ENCODE results near the gene ZMYND12.
A peak's percentile ranks its signal among the peaks of the same experiment; 100 is the strongest.
"Not testable (repeated sequence)": the region's sequence is repeated elsewhere in the genome, so short reads cannot be mapped to it uniquely, and the experiment has no call there.

Gene ZMYND12

GRCh38 chr1:42456010-42456753 is at the start of gene ZMYND12, which contains the start of gene PPCS:
TSS of gene ZMYND12 (minus strand) at chr1:42456022. CDS start at chr1:42455997, 25 bp downstream.
TSS of gene PPCS (plus strand) at chr1:42456543. CDS start at chr1:42456566, 23 bp downstream.
- no peaks in the 10 kb centered on the region for H3K9me3 ChIP-seq (ENCODE audit: control insufficient read depth, insufficient read depth, low read length)
- no peak for DNase-seq (ENCODE audit: low read depth, low spot score)
- WGBS (ENCODE audit: insufficient coverage, insufficient read length): no CpG with 5 or more reads among the region's 66 CpGs

GRCh38 chr1:42504535-42505128 is 48.8 kb upstream of the ZMYND12 start:
- no peaks in the 10 kb centered on the region for H3K27me3 ChIP-seq (ENCODE audit: control insufficient read depth, insufficient read depth, low read length)
- no peaks in the 10 kb centered on the region for H3K36me3 ChIP-seq (ENCODE audit: control insufficient read depth, insufficient read depth, low read length)
- H3K27ac ChIP-seq (ENCODE audit: low read length): no peak overlapping the region
- no peak for DNase-seq (ENCODE audit: low read depth, low spot score)
- H3K9me3 ChIP-seq (ENCODE audit: control insufficient read depth, insufficient read depth, low read length): peaks cover 4% of the 10 kb centered on the region
- no peaks in the 10 kb centered on the region for H3K4me1 ChIP-seq (ENCODE audit: control insufficient read depth, insufficient read depth, low read length)
- no peak overlapping the region for H3K4me3 ChIP-seq (ENCODE audit: low read length)
- WGBS (ENCODE audit: insufficient coverage, insufficient read length): no CpG with 5 or more reads among the region's 2 CpGs

More at GRCh38 chr1:42456010-42456753, at the start of gene ZMYND12, which contains the start of gene PPCS:
- Histone ChIP-seq H3K27ac (ENCODE audit: low read length) (no peak within 1 kb of the TSS), H3K4me3 (ENCODE audit: low read length) (peak within 1 kb of the TSS; percentile 69), H3K36me3 (ENCODE audit: control insufficient read depth, insufficient read depth, low read length) (no peaks in the 10 kb centered on the region), H3K27me3 (ENCODE audit: control insufficient read depth, insufficient read depth, low read length) (no peaks in the 10 kb centered on the region), H3K4me1 (ENCODE audit: control insufficient read depth, insufficient read depth, low read length) (no peaks in the 10 kb centered on the region)

GRCh38 chr1:42502031-42502430 is 46.2 kb upstream of the ZMYND12 start:
- H3K4me3 ChIP-seq (ENCODE audit: low read length); H3K27me3 ChIP-seq (ENCODE audit: control insufficient read depth, insufficient read depth, low read length); H3K9me3 ChIP-seq (ENCODE audit: control insufficient read depth, insufficient read depth, low read length); H3K27ac ChIP-seq (ENCODE audit: low read length); H3K4me1 ChIP-seq (ENCODE audit: control insufficient read depth, insufficient read depth, low read length); DNase-seq (ENCODE audit: low read depth, low spot score); H3K36me3 ChIP-seq (ENCODE audit: control insufficient read depth, insufficient read depth, low read length): not testable (repeated sequence)
- WGBS (ENCODE audit: insufficient coverage, insufficient read length): no CpG with 5 or more reads among the region's 11 CpGs

- no peaks in the 10 kb centered on the region for H3K4me1 ChIP-seq (ENCODE audit: control insufficient read depth, insufficient read depth, low read length)
- no peak overlapping the region for H3K27ac ChIP-seq (ENCODE audit: low read length)
- H3K27me3 ChIP-seq (ENCODE audit: control insufficient read depth, insufficient read depth, low read length): no peaks in the 10 kb centered on the region
- no peaks in the 10 kb centered on the region for H3K9me3 ChIP-seq (ENCODE audit: control insufficient read depth, insufficient read depth, low read length)
- H3K36me3 ChIP-seq (ENCODE audit: control insufficient read depth, insufficient read depth, low read length): no peaks in the 10 kb centered on the region
- no peak overlapping the region for H3K4me3 ChIP-seq (ENCODE audit: low read length)
- DNase-seq (ENCODE audit: low read depth, low spot score): no peak
- no CpG with 5 or more reads among the region's 3 CpGs for WGBS (ENCODE audit: insufficient coverage, insufficient read length)
These were observed 34.4 kb upstream of the ZMYND12 start for GRCh38 chr1:42490237-42490636.

GRCh38 chr1:42484382-42484781 is 28.6 kb upstream of the ZMYND12 start:
- no CpG with 5 or more reads among the region's 2 CpGs for WGBS (ENCODE audit: insufficient coverage, insufficient read length)
- no peaks in the 10 kb centered on the region for H3K9me3 ChIP-seq (ENCODE audit: control insufficient read depth, insufficient read depth, low read length)
- H3K27ac ChIP-seq (ENCODE audit: low read length): no peak overlapping the region
- no peak overlapping the region for H3K4me3 ChIP-seq (ENCODE audit: low read length)
- H3K27me3 ChIP-seq (ENCODE audit: control insufficient read depth, insufficient read depth, low read length): no peaks in the 10 kb centered on the region
- no peaks in the 10 kb centered on the region for H3K36me3 ChIP-seq (ENCODE audit: control insufficient read depth, insufficient read depth, low read length)
- no peak for DNase-seq (ENCODE audit: low read depth, low spot score)
- no peaks in the 10 kb centered on the region for H3K4me1 ChIP-seq (ENCODE audit: control insufficient read depth, insufficient read depth, low read length)

GRCh38 chr1:42482635-42483153 is 26.9 kb upstream of the ZMYND12 start:
- Histone ChIP-seq H3K9me3 (ENCODE audit: control insufficient read depth, insufficient read depth, low read length) (no peaks in the 10 kb centered on the region), H3K36me3 (ENCODE audit: control insufficient read depth, insufficient read depth, low read length) (no peaks in the 10 kb centered on the region), H3K4me1 (ENCODE audit: control insufficient read depth, insufficient read depth, low read length) (no peaks in the 10 kb centered on the region), H3K27ac (ENCODE audit: low read length) (no peak overlapping the region), H3K27me3 (ENCODE audit: control insufficient read depth, insufficient read depth, low read length) (no peaks in the 10 kb centered on the region), H3K4me3 (ENCODE audit: low read length) (no peak overlapping the region)
- DNase-seq (ENCODE audit: low read depth, low spot score): no peak
- WGBS (ENCODE audit: insufficient coverage, insufficient read length): no CpG with 5 or more reads among the region's 2 CpGs

GRCh38 chr1:42480921-42481320 is 25.1 kb upstream of the ZMYND12 start:
- no peak overlapping the region for H3K4me3 ChIP-seq (ENCODE audit: low read length)
- no peaks in the 10 kb centered on the region for H3K36me3 ChIP-seq (ENCODE audit: control insufficient read depth, insufficient read depth, low read length)
- H3K9me3 ChIP-seq (ENCODE audit: control insufficient read depth, insufficient read depth, low read length): no peaks in the 10 kb centered on the region
- no CpG with 5 or more reads among the region's 1 CpG for WGBS (ENCODE audit: insufficient coverage, insufficient read length)
- no peaks in the 10 kb centered on the region for H3K27me3 ChIP-seq (ENCODE audit: control insufficient read depth, insufficient read depth, low read length)
- no peaks in the 10 kb centered on the region for H3K4me1 ChIP-seq (ENCODE audit: control insufficient read depth, insufficient read depth, low read length)
- no peak for DNase-seq (ENCODE audit: low read depth, low spot score)
- no peak overlapping the region for H3K27ac ChIP-seq (ENCODE audit: low read length)

GRCh38 chr1:42479621-42480020 is 23.8 kb upstream of the ZMYND12 start:
- Histone ChIP-seq H3K4me1 (ENCODE audit: control insufficient read depth, insufficient read depth, low read length) (no peaks in the 10 kb centered on the region), H3K36me3 (ENCODE audit: control insufficient read depth, insufficient read depth, low read length) (no peaks in the 10 kb centered on the region), H3K9me3 (ENCODE audit: control insufficient read depth, insufficient read depth, low read length) (no peaks in the 10 kb centered on the region), H3K27ac (ENCODE audit: low read length) (no peak overlapping the region), H3K4me3 (ENCODE audit: low read length) (no peak overlapping the region), H3K27me3 (ENCODE audit: control insufficient read depth, insufficient read depth, low read length) (no peaks in the 10 kb centered on the region)
- no CpG with 5 or more reads among the region's 4 CpGs for WGBS (ENCODE audit: insufficient coverage, insufficient read length)
- no peak for DNase-seq (ENCODE audit: low read depth, low spot score)

- Histone ChIP-seq H3K4me3 (ENCODE audit: low read length) (no peak overlapping the region), H3K27me3 (ENCODE audit: control insufficient read depth, insufficient read depth, low read length) (no peaks in the 10 kb centered on the region), H3K36me3 (ENCODE audit: control insufficient read depth, insufficient read depth, low read length) (no peaks in the 10 kb centered on the region), H3K27ac (ENCODE audit: low read length) (no peak overlapping the region), H3K9me3 (ENCODE audit: control insufficient read depth, insufficient read depth, low read length) (no peaks in the 10 kb centered on the region), H3K4me1 (ENCODE audit: control insufficient read depth, insufficient read depth, low read length) (no peaks in the 10 kb centered on the region)
- no peak for DNase-seq (ENCODE audit: low read depth, low spot score)
- WGBS (ENCODE audit: insufficient coverage, insufficient read length): no CpG with 5 or more reads among the region's 3 CpGs
These were observed 22.0 kb upstream of the ZMYND12 start for GRCh38 chr1:42477775-42478174.

GRCh38 chr1:42477354-42477753 is 21.5 kb upstream of the ZMYND12 start:
- WGBS (ENCODE audit: insufficient coverage, insufficient read length): no CpG with 5 or more reads among the region's 4 CpGs
- not testable (repeated sequence) for H3K4me1 ChIP-seq (ENCODE audit: control insufficient read depth, insufficient read depth, low read length); DNase-seq (ENCODE audit: low read depth, low spot score); H3K27ac ChIP-seq (ENCODE audit: low read length); H3K9me3 ChIP-seq (ENCODE audit: control insufficient read depth, insufficient read depth, low read length); H3K27me3 ChIP-seq (ENCODE audit: control insufficient read depth, insufficient read depth, low read length); H3K4me3 ChIP-seq (ENCODE audit: low read length); H3K36me3 ChIP-seq (ENCODE audit: control insufficient read depth, insufficient read depth, low read length)
